Ovary (tissue), 9 donors: Measurements from ENCODE around the gene TTC31. TPM values are rescaled to one million over a fixed set of nuclear protein-coding genes. Genes with fewer than 3 reads are reported as not detected.

ENCODE experiments used
- DNase-seq, 5 donors: peaks; one replicate each; pipeline ENCODE4 v3.0.0-alpha.2; 2019 to 2020
- H3K27ac ChIP-seq, 2 donors: fragments of 200-600 bp; one replicate each; pipeline versions ENCODE4 v1.5.1 to v1.8.0; 2019 to 2022
- H3K27me3 ChIP-seq: fragments of 200-600 bp; one replicate; pipeline ENCODE4 v1.8.0; 2022
- H3K36me3 ChIP-seq: fragments of 200-600 bp; sonication (generic); one replicate; pipeline ENCODE4 v1.5.1; 2019
- H3K4me1 ChIP-seq: one replicate; pipeline ENCODE4 v1.8.1; 2013; ENCODE audit warnings: mild to moderate bottlenecking, moderate library complexity; ENCODE audit not compliant: insufficient read depth
- H3K4me3 ChIP-seq: fragments of 200-600 bp; sonication (generic); one replicate; pipeline ENCODE4 v1.5.1; 2017
- H3K9me3 ChIP-seq, 2 donors: fragments of 200-600 bp in 1 of 2; sonication (generic) in 1 of 2; one replicate each; pipeline versions ENCODE4 v1.5.1 to v1.8.1; 2013 to 2019; ENCODE audit warnings: mild to moderate bottlenecking in 1 of 2, moderate library complexity in 1 of 2
- CTCF ChIP-seq, 3 donors: fragments of 450-650 bp in 2 of 3; fragments of 200-600 bp in 1 of 3; IDR thresholded peaks; one replicate each; pipeline versions ENCODE4 v1.5.1 to v1.8.0; 2016 to 2022; ENCODE audit warnings: antibody characterized with exemption in 3 of 3, mild to moderate bottlenecking in 1 of 3
- EP300 ChIP-seq: sonication (generic); formaldehyde crosslinking; IDR thresholded peaks from one replicate; pipeline ENCODE4 v1.6.1; 2017; ENCODE audit warnings: antibody characterized with exemption
- POLR2A ChIP-seq: fragments of 450-650 bp; IDR thresholded peaks from one replicate; pipeline ENCODE4 v1.6.1; 2017; ENCODE audit warnings: antibody characterized with exemption, mild to moderate bottlenecking, moderate library complexity
- WGBS, 3 donors: extraction: QIAGEN DNeasy Blood & Tissue Kit in 1 of 3; methylation state at CpG; one replicate each; pipeline versions ENCODE4 v1.1.5 to v1.1.7; 2013 to 2017; 5-methylcytosine and 5-hydroxymethylcytosine counted together
- intact Hi-C, 4 donors: fragments of 100-400 bp; cut with DNase I; formaldehyde crosslinking; loops; one replicate each; pipeline versions ENCODE4 v1.11.0 to v1.15.1; 2022 to 2023
- polyA plus RNA-seq, 2 donors: library from polyadenylated mRNA; stranded (reverse); fragments of 200-250 nt in 1 of 2; fragments of 350-450 nt in 1 of 2; fragmentation: Illumina TruSeq in 1 of 2; extraction: RNeasy Lipid Tissue Mini Kit (QIAGEN cat#74804) in 1 of 2; gene quantifications; one replicate each; pipeline ENCODE4 v1.2.3, GENCODE V29; 2013 to 2014
- total RNA-seq, 7 donors: library from RNA; depleted of rRNA in 2 of 7; stranded (reverse); fragments of >200 nt in 2 of 7; fragmentation: NEBNext Ultra II Directional in 3 of 7; extraction: Animal tissue kit (Norgen Biotek cat#: 25700) in 3 of 7; gene quantifications; one replicate each; pipeline versions ENCODE4 v1.1.0 to v1.2.4, GENCODE V29; 2016 to 2023
- donor health status: DM: no; HTN: no; CAD: no; lungs with moderate emphysema.
- donor health status: DM: no; HTN: no; CAD: no.
- donor health status: Bipolar disorder and iron deficiency.
- donor health status: DM: yes; HTN: yes; CAD: no.
- donor health status: DM: no; HTN: no; CAD: no.
- donor health status: DM: yes; HTN: yes; CAD: no.

Gene TTC31
- total and polyA plus RNA-seq, 9 donors = 12.9 to 21.7 (median 15.7) TPM

- Histone ChIP-seq H3K4me3 (no peak overlapping the region), H3K4me1 (peaks cover 7% of the 10 kb centered on the region), H3K27ac (no peak overlapping the region), H3K27me3 (no peaks in the 10 kb centered on the region), H3K9me3 (no peaks in the 10 kb centered on the region), H3K36me3 (no peaks in the 10 kb centered on the region)
- WGBS, 3 donors = 76 to 84% (median 80%) methylated on average over 12 of the region's 12 CpGs
- DNase-seq = no peak
- no peak for TF ChIP-seq CTCF (IDR thresholded peaks at IDR 0.05)
- TF ChIP-seq EP300 = no peak
- no peak for TF ChIP-seq POLR2A
- intact Hi-C loops = loop anchor here in 1 of 4 donors (5.0 kb wide), 1 partner anchor 52 kb away; the partner anchor contains the start of genes CCDC142 and TTC31
Observed at GRCh38 chr2:74534411-74534810, 51.5 kb downstream of the TTC31 start.

GRCh38 chr2:74535440-74535965, 52.6 kb downstream of the TTC31 start:
- H3K9me3 ChIP-seq = no peaks in the 10 kb centered on the region
- intact Hi-C loops = no loop called here
- H3K4me1 ChIP-seq = peaks cover 5% of the 10 kb centered on the region
- no peak overlapping the region for H3K4me3 ChIP-seq
- no peak for DNase-seq
- H3K27me3 ChIP-seq = no peaks in the 10 kb centered on the region
- TF ChIP-seq CTCF (IDR thresholded peaks at IDR 0.05) (no peak), POLR2A (no peak), EP300 (no peak)
- no peaks in the 10 kb centered on the region for H3K36me3 ChIP-seq
- H3K27ac ChIP-seq = no peak overlapping the region
- 81 to 90% (median 90%) methylated on average over 10 of the region's 10 CpGs for WGBS, 3 donors

GRCh38 chr2:74536166-74536950, 53.5 kb downstream of the TTC31 start:
- no peak overlapping the region for H3K4me3 ChIP-seq
- intact Hi-C loops = no loop called here
- 82 to 88% (median 83%) methylated on average over 23 of the region's 23 CpGs for whole genome bisulfite sequencing, 3 donors
- TF ChIP-seq POLR2A (no peak), CTCF (IDR thresholded peaks at IDR 0.05) (no peak), EP300 (no peak)
- no peak for DNase-seq
- H3K27me3 ChIP-seq = no peaks in the 10 kb centered on the region
- no peak overlapping the region for H3K27ac ChIP-seq
- H3K36me3 ChIP-seq = no peaks in the 10 kb centered on the region
- H3K4me1 ChIP-seq = no peaks in the 10 kb centered on the region
- no peaks in the 10 kb centered on the region for H3K9me3 ChIP-seq

- DNase-seq = no peak
- WGBS, 3 donors = 68 to 78% (median 74%) methylated on average over 4 of the region's 4 CpGs
Observed at GRCh38 chr2:74537140-74537539, 54.3 kb downstream of the TTC31 start.

More at GRCh38 chr2:74537140-74537539, 54.3 kb downstream of the TTC31 start:
- no peak overlapping the region for H3K27ac ChIP-seq
- H3K4me1 ChIP-seq = no peaks in the 10 kb centered on the region
- H3K4me3 ChIP-seq = no peak overlapping the region
- no peaks in the 10 kb centered on the region for H3K36me3 ChIP-seq
- intact Hi-C loops = no loop called here
- no peaks in the 10 kb centered on the region for H3K9me3 ChIP-seq
- no peak for TF ChIP-seq EP300
- no peak for TF ChIP-seq POLR2A
- no peak for TF ChIP-seq CTCF (IDR thresholded peaks at IDR 0.05)
- H3K27me3 ChIP-seq = no peaks in the 10 kb centered on the region
